ENCODE data around the gene AFF3.

DNA sequence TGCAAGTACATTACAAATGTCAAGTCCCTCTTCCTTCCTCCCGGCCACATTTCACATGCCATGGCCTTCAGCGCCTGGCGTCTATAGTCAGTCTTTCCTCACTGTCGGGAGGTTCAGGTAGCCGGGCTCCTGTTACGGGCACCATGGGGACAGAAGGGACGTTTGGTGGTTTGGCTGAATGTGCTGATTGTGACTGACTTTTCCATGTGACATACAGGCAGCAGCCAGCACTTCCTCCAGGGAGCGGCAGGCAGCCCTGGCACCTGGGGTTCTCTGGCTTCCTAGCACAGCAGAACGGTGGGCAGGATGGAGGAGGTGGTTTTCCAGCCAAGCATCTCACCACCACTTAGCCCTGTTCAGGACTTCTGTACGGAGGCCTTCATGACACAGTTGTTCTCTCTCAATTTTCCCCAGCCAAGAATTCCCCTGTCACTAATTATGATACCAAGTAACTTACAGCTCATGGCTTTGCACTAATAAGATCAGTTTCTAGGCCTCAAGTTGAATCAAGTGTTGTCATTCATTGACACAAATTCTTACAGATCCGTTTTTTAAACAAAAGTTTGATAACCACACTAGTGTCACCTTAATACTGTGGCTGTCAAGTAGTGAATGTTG lies 568.6 kb downstream of the AFF3 start:
- TF ChIP-seq CTCF (optimal IDR thresholded peaks at IDR 0.05 in 1 of 3, IDR thresholded peaks at IDR 0.05 in 1 of 3, conservative IDR thresholded peaks at IDR 0.05 in 1 of 3; ENCODE audit: extremely low read depth in 1 of 3, insufficient read depth in 2 of 3, low read length in 3 of 3) (no peak), EZH2 (IDR thresholded peaks at IDR 0.05; ENCODE audit: low read length) (no peak)

All from keratinocyte (primary cell).